Subcutaneous preadipocyte (primary cell): ENCODE measurements around the gene MYO9A. TPM values are rescaled to one million over a fixed set of nuclear protein-coding genes. Genes with fewer than 3 reads are reported as not detected.

Experiments
- small RNA-seq: library from RNA; depleted of rRNA; stranded (forward); fragments of <200 nt; gene quantifications from one replicate; pipeline ENCODE3, GENCODE V24; 2012
- total RNA-seq: library from RNA; depleted of rRNA; stranded (reverse); fragments of >200 nt; gene quantifications from 2 replicates; pipeline ENCODE4 v1.2.3, GENCODE V29; 2012

The MYO9A gene
- total RNA-seq: 40.8 and 53.2 TPM in 2 replicates

DNA sequence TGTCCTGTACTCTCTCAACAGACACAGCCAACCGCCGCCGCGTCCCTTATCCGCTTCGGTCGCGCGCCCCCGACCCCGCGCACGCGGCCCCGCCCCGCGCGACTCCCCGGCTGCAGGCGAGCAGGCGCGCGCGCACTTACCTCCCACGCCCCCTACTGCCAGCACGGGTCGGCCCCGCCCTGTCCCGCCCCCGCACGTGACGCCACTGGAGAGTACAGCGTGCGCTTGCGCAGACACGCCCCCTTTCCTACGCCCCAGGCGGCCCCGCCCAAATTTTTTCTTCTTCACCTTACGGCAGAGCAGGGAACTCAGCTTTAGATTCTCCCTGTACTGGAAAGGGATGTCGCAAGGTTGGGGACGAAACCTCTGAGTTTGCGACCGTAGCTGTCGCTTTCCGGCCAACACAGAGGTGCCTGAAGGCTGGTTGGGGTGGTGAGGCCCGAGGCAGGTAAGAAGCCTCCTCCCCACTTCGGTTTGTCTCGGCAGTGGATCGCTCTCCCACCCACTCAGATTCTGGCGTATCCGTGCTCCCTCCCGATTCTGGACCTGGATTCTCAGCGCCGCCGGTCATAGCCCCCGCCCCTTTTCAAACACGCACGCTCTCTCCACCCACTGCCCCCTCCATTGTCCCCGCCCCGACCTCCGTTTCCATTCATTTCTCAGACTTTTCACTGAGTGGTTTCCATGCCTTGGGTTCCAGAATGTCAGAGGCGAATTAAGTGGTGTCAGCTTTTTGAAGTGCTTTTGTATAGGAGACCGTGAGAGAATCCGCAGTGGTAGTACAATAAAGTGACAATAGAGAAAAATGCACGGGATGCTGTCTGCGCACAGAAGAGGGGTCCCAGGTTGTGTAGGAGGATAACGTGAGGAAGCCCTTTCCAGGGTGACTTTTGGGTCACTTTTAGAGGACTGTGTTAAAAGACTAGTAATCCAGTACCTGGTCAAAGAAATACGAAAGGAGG is at the start of gene MYO9A, which contains the start of gene SENP8:
TSS of gene MYO9A (minus strand) at position 134 of the 962 bp plus-strand sequence. CDS start 71,587 bp downstream, outside the sequence.
TSS of gene SENP8 (plus strand) at position 387 of the 962 bp plus-strand sequence. CDS start 21,221 bp downstream, outside the sequence.

DNA sequence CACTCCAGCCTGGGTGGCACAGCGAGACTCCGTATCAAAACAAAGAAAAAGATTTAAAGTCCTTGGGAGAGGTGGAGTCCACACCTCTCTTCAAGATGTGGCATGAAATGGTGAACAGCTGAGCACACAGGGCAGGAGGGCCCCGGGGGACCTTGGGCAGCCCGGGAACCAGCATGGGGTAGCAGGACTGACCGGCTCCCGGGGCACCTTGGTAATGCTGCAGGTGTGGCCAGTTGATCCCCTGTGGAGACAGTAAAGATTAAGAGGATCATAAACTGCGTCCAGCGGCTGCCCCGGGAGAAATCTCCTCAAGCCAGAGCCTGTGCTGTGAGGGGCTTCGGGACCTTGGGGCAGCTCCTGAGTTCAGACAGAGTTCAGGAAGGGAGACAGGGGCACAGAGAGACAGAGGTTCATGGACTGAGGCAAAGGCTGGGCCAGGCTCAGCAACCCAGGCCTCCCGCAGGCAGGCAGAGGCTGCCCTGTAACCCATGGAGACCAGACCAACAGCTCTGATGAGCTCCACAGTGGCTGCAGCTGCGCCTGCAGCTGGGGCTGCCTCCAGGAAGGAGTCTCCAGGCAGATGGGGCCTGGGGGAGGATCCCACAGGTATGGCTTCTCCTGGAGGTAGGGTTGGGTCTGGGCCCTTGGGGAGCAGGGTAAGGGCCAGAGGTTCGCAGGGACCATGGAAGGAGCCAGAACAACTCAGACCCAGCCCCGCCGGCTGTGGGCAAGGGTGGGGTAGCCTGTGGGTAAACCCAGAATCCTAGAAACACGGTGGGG is 307.5 kb downstream of the MYO9A start, which contains the start of gene NR2E3:
TSS of gene NR2E3 (plus strand) at position 299 of the 780 bp plus-strand sequence. CDS start at position 489, 190 bp downstream.

Small RNA genes within 50 kb of the gene (small RNA-seq; reads per million reads assigned to genes)
- not detected for gene RNA5SP399
- gene RNU2-65P: not detected

Other genes with a start within 250 kb of the MYO9A start
- gene SENP8, start 253 bp upstream of the MYO9A start, total RNA-seq: 1.8 and 2.9 TPM in 2 replicates
- gene GRAMD2A, start 79.6 kb upstream of the MYO9A start, total RNA-seq: under 0.01 TPM in 1 of 2 replicates, not detected in the other
- 1,595 and 1,647 TPM in 2 replicates for gene PKM, start 113.0 kb upstream of the MYO9A start, total RNA-seq
- 19.8 and 21.5 TPM in 2 replicates for gene PARP6, start 154.4 kb upstream of the MYO9A start, total RNA-seq
- gene CELF6, start 202.0 kb upstream of the MYO9A start, total RNA-seq: not detected in 2 replicates